Prostate gland (tissue), 2 donors: ENCODE data around the gene AUTS2.

ENCODE experiments used
- POLR2A ChIP-seq: fragments of 450-650 bp; IDR thresholded peaks from one replicate; pipeline ENCODE4 v1.6.1; 2016; ENCODE audit warnings: antibody characterized with exemption, mild to moderate bottlenecking
- TF ChIP-seq, protein P1 (sequence below), 4 experiments: fragments of 200-600 bp in 2 of 4; fragments of 450-650 bp in 2 of 4; sonication (generic) in 2 of 4; IDR thresholded peaks; 1 replicate in 3 of 4; 2 replicates in 1 of 4; pipeline ENCODE4 v1.5.1; 2016 to 2019; ENCODE audit warnings: antibody characterized with exemption in 4 of 4, mild to moderate bottlenecking in 2 of 4, moderate library complexity in 2 of 4

DNA sequence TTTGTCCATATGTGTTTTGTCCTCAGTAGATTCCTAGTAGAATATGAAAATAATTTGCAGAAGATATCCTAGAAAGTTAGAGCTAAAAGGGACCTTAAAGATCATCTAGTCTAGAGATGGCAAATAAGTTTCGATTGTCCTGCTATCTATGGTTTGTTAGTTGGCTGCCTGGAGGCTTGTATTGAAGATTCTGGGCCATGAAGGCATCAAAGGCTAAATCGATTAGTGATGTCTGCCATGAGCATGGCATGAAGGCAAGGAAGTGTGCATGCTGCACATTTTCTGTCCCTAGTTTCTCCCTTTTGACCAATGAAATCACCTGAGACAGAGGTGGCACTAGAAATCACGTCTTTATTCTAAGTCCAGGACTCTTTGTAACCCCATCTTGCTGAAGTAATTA is 979.9 kb downstream of the AUTS2 start:
- TF ChIP-seq, protein P1, sequence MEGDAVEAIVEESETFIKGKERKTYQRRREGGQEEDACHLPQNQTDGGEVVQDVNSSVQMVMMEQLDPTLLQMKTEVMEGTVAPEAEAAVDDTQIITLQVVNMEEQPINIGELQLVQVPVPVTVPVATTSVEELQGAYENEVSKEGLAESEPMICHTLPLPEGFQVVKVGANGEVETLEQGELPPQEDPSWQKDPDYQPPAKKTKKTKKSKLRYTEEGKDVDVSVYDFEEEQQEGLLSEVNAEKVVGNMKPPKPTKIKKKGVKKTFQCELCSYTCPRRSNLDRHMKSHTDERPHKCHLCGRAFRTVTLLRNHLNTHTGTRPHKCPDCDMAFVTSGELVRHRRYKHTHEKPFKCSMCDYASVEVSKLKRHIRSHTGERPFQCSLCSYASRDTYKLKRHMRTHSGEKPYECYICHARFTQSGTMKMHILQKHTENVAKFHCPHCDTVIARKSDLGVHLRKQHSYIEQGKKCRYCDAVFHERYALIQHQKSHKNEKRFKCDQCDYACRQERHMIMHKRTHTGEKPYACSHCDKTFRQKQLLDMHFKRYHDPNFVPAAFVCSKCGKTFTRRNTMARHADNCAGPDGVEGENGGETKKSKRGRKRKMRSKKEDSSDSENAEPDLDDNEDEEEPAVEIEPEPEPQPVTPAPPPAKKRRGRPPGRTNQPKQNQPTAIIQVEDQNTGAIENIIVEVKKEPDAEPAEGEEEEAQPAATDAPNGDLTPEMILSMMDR (IDR thresholded peaks at IDR 0.05) = no peak
- no peak for TF ChIP-seq POLR2A
